Measurements from ENCODE around the gene PPBP.
"Not testable (repeated sequence)": the region's sequence is repeated elsewhere in the genome, so short reads cannot be mapped to it uniquely, and the experiment has no call there.

PPBP gene

DNA sequence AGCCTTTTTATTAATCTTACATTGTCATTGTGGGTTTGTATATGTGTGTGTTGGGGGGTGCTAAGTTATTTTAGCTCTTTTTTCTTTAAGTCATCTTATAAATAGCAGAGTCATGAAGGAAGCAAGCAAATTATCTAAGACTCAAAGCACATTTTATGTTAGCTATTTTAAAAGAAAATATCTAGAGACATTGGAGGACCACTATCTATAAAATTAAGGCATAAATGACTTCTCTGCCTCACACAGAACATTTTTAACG lies 3.7 kb upstream of the PPBP start:
- no peak for DNase-seq

DNA sequence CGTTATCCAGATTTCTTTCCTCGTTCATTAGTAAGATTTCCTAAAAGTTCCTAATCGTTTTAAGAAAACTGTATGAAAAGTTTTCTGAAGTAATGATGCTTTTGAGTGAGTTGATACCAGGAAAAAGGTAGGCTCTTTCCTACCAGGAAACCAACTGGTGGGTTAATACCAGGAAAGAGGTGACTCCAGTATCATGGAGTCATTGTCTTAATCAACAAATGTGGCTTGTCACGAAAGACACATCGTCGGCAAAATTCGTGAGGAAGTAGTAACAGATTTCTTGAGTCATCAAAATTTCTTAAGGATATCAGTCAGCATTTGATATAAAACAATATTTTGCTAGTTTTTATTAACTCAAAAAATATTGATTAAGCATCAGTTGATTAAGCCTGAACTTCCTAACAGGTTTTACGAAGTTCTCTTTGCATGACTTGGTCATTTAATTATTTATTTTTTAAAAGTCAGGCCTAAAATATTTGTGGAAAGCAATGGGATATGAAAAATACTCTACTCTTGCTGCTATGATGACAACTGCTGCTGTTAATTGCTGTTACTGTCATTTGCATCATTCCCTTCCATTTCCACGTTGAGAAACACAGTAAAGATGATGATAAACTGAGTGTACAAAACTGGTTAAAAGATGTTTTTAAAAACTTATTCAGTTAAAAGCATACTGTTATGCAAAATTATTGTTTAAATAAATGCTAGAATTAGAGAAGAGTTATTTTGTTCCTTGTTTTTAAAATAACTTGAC lies 3.2 kb upstream of the PPBP start:
- DNase-seq = no peak

DNA sequence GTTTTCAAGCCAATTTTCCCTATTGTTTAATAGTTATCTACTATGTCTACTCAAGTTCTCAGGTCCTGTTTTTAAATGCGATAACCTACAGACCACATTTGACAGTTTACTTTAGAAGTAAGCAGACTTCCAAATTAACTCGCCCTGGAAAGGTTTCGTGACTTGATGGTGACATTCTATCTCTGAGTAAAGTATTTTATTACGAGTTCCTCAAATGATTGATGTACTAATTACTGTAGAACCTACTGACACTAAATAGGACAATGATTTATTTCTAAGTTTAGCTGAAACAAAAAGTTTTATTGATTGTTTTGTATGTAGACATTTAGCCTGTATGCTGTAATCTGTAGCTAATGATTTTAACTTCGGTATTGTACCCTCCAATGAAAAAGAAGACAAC lies 1.9 kb upstream of the PPBP start:
- DNase-seq = no peak

DNA sequence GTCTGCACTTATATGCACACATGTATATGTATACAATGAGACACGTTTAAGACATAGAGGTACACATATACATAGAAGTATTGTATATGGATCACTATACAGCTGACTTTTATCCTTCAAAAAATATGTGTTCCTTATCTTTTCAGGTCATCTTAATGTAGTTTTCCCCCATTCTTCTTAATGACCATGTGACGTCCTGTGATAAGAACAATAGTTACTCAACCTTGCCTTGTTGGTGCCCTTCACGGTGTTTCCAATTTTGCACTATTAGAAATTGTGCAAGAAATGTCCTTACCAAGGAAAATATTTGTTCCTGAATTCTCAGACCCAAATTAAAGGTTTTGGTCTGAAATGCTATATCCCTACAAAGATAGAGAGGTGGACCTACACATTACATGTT lies 1.0 kb upstream of the PPBP start:
- no peak for DNase-seq

DNA sequence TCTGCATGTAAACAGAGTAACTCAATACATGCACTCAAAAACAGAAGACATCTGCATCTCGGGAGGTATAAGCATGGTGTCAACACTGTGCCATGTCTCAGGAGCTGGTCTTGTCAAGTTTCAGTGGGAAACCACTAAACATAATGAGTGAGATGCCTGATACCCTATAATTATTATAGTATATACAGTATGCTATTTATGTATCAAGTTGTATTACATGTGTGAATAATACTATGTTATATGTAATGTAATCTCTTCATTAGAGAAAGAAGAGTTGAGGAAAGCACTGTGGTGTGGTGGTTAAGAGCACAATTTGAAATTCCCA lies 2.5 kb downstream of the PPBP start:
- DNase-seq = no peak

DNA sequence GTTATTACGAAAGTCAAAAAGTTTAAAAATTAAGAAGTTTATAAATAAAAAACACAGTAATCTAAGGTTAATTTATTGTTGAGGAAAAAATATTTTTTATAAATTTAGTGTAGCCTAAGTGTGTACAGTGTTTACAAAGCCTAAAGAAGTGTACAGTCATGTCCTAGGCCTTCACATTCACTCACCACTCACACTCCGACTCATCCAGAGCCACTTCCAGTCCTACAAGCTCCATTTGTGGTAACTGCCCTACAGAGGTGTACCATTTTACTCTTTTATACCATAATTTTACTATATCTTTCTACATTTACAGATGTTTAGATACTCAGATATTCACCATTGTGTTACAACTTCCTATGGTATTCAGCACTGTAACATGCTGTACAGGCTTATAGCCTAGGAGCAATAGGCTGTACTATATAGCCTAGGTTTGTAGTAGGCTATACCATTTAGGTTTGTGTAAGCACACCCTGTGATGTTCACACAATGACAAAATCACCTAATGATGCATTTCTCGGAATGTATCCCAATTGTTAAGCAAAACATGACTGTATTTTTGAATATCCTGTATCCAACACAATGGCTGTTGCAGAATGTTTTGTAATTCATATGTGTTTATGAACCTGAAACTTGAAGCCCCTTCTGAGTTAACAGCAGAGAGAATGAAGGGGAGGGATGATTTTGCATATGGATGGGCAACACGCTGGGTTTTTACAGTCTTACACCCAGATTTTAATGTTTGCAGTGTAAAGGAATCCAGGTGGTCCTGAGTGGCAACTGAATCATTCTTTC lies 3.1 kb downstream of the PPBP start:
- DNase-seq = no peak

DNA sequence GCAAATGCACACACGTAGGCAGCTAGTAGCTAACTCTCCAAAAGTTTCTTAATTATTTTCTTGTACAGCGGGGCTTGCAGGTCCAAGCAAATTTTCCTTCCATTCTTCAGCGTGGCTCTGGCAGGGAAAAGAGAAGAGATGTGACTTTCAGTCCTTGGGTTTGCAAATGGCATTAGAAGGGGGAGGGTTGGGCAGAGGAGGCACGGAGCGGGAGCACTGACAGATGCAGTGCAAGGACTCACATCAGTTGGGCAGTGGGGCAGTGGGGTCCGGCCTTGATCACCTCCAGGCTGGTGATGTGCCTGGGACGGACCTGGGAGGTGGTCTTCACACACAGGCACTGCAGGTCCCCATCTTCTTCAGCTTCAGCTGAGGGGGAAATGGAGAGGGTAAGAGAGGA lies 6.8 kb downstream of the PPBP start:
- DNase-seq = not testable (repeated sequence)

DNA sequence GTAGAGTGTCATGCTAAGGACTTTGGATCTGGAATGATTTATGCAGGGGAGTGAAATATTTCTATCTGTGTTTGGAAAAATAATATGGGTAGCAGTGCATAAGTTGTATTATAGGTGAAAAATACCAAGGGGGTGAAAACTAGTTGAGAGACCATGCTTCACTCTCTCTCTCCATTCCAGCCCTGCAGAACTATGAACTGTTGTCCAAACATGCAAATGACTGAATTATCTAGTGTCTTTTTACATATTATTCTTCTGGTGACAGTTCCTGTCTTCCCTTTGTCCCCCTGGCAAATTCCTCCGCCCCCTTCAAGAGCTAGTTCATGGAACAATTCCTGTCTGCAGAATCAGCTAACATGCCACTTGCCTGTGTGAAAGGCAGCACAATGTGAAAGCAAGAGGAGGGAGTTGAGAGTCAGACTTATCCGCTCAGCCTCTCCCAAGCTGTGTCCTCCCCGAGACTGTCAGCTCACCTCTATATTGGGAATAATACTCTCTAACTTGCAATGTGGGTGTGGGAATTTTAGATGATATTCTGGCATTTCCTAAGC lies 8.5 kb downstream of the PPBP start:
- DNase-seq = no peak

DNA sequence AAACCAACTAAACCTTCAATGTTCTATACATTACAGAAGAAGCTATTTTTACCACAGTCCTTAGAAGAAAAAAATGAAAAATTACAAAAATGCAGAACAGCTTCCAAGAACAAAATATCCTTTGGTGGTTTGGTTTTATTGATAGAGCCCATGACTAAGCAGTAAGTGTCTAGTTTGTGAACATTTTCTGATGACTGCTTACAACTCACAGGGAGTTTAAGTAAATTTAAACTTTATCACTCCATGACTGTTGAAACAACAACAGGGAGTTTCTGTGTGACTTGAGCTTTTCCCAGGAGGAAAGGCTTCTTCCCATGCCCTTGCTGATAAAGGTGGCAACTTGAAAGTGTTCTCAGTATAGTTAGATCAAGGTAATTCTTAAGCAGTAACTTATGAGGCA lies 9.1 kb downstream of the PPBP start:
- no peak for DNase-seq

DNA sequence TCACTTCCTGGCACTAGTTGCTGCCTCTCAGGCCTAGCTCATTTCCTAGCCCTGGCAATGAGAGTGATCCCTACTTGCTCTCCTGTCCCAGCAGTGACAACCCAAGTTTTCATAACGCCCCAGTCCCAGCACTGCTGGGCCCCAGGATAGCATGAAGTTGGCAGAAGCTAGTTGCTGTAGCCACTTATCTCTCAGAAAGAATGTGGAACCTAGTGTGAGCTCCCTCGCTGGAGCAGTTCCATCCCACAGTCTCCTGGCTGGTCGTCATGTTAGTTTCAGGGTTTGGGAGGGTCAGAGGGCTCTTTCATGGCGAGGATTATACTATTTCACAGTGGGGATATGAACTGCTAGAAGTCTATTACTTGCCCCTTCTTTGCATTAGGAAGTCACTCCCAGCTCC lies 11.3 kb downstream of the PPBP start:
- no peak for DNase-seq

DNA sequence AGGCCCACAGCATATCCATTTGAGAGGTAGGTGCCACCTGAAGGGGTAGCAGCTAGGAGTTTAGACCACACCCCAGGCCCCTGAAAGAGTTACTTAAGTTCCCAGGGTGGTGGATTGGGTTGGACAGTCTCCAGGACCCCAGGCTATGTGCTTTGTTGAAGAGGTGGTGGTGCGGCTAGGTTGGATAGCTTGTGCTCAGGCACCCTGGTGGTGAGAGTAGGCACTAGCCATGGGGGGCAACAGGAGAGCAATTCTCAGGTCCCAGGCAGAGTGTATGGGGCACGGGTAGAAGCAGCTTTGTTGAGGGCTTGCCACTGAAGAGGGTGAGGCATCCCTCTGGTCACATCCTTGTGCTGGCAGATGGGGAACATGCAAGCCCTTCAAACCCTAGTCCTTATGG lies 11.8 kb downstream of the PPBP start:
- DNase-seq = no peak

DNA sequence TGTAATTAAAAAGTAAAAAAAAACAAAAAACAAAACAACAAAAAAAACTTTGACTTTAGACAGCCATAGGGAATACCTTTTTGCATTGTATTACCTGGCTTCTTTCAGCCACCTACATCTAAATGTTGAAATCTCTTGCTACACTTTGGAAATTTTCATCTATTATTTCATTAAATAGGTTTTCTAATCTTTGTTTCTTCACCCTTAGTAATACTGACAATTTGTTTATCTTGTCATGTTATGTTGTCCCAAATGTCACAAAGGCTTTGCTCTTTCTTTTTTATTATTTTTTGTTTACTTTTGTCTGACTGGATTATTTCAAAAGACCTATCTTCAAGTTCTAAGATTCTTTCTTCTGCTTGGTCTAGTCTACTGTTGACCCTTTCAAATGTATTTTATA lies 13.6 kb downstream of the PPBP start:
- no peak for DNase-seq

DNA sequence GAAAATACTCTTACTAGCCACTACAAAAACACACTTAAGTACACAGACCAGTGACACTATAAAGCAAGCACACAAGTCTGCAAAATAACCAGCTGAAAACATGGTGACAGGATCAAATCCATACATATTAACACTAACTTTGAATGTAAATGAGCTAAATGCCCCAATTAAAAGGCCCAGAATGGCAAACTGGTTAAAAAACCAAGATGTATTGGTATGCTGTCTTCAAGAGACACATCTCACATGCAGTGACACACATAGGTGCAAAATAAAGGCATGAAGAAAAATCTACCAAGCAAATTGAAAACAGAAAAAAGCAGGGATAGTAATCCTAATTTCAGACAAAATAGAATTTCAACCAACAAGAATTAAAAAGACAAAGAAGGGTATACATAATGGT lies 17.0 kb downstream of the PPBP start:
- no peak for DNase-seq

DNA sequence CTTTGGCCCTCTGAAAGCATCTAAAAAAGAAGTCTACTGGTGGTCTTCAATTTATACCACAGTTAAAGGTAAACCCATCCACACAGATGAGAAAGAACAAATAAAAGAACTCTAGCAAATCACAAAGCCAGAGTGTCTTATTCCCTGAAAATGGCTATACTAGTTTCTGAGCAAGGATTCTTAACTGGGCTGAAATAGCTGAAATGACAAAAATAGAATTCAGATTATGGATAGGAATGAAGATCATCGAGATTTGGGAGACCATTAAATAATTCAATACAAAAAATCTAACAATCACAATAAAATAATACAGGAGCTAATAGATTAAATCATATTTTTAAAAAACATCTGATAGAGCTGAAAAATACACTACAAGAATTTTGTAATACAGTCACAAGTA lies 18.0 kb downstream of the PPBP start:
- no peak for DNase-seq

DNA sequence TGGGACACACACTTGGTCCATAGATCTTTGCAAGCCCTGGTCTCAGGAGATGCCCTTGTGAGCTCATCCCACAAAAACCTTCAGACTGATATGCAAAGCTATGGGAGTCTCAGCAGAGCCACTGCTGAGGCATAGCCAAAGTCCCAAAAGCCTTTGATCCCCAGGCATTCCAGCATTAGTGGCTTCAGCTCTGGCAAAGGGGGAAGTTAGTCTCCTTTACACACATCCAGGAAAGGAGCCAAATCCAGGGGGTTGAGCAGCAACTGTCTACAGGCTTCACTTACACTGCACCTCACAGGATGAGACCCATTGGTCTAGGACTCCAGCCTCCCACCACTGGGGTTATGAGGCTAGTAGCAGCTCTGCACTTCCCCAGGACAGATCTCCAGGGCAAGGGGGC lies 20.1 kb downstream of the PPBP start:
- DNase-seq = no peak

DNA sequence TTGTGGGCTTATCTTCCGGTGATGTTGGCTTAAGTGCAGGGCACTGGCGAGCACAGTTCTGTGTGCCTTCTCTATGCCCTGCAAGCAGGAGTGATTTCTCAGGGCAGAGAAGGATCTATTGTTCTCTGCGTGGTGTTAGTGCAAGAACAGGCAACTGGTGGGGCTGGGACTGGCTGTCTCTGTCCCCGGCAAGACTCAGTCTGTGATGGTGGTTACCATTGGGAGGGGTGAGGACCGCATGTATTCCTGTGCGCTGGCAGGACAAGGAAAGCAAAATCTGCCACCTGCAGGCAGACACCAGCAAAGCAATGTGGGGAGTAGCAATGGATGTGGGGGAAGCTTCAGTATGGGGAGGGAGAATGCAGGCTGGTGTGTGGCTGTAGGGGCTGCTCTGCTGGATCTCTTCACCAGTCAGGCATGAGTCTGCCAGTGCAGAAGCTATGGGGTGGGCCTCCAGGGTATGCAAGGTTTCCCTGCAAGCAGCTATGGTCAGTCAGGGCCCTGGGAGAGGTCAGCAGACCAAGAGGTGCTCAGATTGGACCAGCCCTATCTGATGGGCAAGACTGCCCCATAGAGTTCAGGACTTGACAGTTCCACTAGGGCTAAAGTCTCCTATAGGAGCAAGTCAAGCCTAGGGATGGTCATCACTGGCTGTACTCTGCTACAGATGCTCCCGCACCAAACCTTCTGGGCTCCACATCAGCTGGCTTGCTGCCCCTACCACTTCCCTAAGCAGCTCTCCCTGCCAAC lies 23.0 kb downstream of the PPBP start:
- no peak for DNase-seq

DNA sequence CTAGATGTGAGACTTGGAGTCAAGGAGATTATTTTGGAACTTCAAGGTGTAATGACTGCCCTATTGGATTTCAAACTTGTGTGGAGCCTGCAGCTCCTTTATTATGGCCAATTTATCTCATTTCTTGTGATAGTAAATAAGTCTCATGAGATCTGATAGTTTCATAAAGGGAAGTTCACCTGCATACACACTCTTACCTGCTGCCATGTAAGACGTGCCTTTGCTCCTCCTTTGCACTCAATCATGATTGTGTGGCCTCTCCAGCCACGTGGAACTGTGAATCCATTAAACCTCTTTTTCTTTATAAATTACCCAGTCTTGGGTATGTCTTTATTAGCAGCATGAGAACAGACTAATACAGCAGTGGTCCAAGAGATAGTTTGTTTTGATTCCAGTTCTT lies 25.3 kb downstream of the PPBP start:
- no peak for DNase-seq

DNA sequence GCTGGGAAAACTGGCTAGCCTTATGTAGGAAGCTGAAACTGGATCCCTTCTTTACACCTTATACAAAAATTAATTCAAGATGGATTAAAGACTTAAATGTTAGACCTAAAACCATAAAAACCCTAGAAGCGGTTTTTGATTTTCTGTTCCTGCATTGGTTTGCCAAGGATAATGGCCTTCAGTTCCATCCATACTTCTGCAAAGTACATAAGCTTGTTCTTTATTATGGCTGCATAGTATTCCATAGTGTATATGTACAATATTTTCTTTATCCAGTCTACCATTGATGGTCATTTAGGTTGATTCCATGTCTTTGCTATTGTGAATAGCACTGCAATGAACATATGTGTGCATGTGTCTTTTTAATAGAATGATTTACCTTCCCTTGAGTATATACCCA lies 28.9 kb downstream of the PPBP start:
- not testable (repeated sequence) for DNase-seq

DNA sequence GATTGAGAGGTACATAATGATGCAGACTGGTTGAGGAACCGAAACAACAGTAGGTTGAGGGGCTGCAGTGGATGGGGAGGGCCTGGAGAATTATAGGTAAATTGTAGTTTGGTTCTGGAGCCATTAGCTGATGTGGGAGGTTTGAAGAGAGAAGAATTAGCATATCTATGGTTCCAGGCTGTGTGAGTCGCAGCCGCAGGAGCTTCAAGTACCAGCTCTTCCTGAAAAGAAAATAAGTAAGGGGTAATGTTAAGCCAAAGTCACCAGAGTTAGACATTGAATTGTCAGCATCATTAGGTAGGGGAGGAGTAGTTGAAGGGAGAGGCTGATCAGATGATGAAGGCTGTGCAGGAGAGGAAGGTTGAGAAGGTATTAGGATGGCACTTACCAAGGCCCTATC lies 35.6 kb downstream of the PPBP start:
- no peak for DNase-seq

DNA sequence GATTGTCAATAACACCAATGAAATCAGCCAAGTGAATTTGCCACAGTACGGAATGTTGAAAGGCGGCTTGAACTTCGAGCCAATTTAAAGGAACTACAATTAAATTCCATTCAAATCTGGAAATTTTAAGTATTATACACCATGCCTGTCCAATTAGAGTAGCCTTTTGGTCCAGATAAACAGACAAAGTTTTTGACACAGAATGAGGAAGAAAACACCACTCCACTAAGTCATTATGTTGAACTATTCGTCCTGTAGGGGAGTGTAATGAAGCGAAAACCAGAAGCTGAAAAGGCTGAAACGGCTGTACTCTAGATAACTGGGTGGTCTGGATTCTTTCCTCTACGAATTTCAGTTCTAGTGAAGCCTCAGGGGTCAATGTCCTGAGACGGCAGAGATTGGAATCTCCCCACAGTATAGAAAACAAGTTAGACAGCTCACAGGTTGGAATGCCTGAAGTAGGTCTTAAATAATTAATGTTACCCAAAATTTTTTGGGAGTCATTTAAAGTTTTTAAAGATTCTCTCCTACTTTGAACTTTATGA lies 37.5 kb downstream of the PPBP start:
- not testable (repeated sequence) for DNase-seq

DNA sequence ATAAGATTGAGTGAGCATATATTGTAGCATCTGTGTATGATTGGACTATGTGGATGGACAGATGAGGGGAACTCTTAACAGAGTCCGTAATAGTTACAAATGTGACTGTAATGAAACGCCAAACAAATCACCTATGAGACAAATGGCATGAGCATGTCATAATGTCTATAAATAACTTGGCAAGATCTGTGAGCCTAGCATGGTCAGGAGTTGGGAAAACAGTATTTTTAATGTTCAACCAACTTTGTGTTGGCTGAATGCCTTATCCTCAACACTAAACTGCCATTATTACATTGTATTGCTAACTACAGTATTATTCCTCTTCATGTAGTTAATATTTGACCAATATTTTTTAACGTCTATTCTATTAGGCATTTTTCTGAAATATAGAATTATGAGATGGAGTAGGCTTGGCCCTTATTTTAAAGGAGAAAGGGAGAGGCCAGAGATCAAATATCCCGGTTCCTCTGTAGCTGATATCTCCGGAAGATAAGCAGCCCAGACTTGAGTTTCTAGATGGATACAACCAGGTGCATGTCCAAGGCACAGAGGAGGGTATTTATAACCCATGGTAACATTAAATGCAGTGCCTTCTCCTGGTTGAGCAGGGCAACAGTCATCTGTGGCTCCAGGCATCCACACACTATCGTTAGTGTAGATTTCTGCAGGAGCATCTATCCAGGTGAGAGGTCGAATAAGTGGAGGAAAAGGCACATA lies 38.8 kb downstream of the PPBP start:
- no peak for DNase-seq

DNA sequence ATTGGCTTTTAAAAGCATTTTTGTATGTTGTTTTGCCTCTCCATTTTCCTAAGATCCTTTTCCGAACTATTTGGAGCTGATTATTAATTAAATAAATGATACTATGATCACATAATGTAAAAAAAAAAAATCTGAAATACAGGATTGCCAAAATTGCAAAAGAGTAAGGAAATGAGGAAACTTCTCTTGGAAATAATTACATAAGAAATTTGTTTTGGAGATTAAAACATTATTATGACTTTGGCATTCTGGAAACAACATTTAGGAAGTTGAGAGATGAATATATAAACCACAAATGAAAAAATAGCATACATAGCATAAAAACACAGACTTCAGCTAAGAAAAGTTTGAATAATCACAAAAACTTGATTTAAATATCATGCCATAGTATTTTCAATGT lies 39.7 kb downstream of the PPBP start:
- no peak for DNase-seq
